Stimulated activated CD8-positive, alpha-beta memory T cell treated with anti-CD3 and anti-CD28 coated beads, Interleukin-15, amount 100 ng/mL, for 1 hour (primary cell): Measurements from ENCODE around the gene PDE9A.
A peak's percentile ranks its signal among the peaks of the same experiment; 100 is the strongest.
"Not testable (repeated sequence)": the region's sequence is repeated elsewhere in the genome, so short reads cannot be mapped to it uniquely, and the experiment has no call there.

Experiments used
- DNase-seq: peaks from one replicate; pipeline ENCODE4 v3.0.0-alpha.2; 2020; ENCODE audit warnings: low read depth

Gene PDE9A

DNA sequence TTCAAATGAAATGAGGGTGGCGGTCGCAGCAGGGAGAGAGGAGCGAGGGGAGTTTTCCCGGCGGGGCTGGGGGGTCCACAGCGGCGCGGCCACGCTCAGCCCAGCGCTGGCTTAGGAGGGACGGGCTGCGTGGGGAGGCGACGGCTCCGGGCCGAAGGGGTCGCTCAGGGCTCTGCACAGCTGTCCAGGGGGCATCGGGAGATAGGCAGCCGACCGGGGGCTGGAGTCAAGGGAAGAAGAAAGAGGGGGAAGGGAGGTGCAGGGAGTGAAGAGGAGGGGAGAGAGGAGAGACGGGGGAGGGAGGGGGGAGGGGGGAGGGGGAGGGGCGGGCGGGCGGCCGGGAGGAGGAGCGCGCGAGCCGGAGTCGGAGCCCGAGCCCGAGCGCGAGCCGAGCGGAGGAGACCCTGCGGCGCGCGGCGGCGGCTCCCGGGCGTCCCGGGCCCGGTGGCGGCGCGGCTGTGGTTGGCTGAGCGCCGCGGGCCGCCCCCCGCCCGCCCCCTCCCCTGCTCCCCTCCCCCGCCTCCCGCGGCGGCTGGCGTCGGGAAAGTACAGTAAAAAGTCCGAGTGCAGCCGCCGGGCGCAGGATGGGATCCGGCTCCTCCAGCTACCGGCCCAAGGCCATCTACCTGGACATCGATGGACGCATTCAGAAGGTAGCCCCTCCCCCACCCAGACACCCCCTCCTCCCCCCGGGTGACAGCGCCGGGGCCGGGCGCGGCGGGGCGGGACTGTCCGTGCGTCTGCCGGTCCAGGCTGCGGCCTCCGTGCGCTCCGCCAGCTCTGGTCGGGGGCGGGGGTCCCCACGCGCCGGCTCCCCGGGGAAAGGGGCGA lies at the start of gene PDE9A:
TSS of gene PDE9A (plus strand) at position 391 of the 831 bp plus-strand sequence. CDS start at position 585, 194 bp downstream.
- no peak for DNase-seq

DNA sequence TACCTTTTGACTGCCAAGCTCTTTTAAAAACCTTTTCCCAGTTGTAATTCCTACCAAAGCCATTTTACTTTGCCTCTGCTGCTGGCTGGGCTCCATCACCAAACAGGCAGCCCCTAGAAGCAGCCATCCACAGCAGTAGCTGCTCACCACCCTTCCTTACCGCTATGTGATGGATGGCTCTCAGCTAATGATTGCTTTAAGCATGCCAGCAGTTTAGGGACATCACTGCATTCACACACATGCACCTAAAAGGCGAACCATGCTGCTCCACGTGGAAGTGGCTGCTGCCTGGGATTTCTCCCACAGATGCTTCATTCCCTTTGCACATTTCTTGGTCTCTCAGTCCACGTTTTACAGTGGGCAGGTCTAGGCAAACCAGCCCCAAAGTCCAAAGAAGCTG lies 46.3 kb upstream of the PDE9A start:
- DNase-seq, result no peak

DNA sequence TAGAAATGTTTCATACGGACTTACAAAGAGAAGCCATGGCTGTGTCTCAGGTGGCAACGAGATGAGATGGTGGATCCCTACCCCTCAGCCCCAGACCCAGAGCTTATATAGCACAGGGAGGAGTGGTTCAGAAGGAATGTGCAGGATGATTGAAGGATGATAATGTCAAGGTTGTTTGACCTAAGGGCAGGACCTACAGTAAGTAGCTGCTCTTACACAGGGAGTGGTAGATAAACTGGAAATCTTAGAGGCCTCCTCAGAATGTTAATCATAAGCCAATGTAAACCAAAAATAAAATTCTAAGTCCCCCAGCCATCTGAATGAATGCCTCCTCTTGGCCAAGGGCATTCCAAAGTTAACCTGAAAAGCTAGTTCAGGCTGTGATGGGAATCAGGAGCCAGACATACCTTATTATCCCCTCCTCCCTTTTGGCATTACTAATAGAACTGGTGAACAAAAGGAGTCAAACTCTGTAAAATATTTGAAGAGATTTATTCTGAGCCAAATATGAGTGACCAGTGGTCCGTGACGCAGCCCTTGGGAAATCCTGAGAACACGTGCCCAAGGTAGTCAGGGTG lies 45.8 kb upstream of the PDE9A start:
- DNase-seq, result no peak

DNA sequence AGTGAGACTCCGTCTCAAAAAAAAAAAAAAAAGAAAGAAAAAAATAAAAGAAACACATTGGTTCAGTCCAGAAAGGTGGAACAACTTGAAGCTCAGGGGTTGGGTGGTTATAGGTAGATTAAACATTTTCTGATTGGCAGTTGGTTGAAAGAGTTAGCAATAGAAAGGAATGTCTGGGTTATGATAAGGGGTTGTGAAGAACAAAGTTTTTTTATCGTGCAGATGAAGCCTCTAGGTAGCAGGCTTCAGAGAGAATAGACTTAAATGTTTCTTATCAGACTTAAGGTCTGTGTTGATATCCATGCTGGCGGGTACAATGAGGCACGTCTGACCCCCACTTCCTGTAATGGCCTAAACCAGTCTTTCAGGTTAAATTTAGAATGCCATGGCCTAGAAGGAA lies 45.0 kb upstream of the PDE9A start:
- DNase-seq, result no peak

DNA sequence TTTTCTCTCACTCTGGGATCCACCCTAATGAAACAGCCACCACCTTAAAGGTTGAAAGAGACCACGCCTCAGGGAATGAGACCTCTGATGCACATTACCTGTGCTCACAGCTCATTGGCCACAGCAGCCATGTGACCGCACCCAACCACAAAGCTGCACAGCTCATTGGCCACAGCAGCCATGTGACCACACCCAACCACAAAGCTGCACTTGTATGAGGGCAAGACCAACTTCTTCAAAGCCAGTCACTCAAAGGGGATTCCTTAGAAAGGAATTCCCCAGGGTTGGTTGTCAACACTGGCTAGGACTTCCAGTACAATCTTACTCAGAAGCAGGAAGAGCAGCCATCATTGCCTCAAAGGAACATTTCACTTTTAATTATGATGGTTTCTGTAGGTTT lies 43.6 kb upstream of the PDE9A start:
- DNase-seq, result no peak

DNA sequence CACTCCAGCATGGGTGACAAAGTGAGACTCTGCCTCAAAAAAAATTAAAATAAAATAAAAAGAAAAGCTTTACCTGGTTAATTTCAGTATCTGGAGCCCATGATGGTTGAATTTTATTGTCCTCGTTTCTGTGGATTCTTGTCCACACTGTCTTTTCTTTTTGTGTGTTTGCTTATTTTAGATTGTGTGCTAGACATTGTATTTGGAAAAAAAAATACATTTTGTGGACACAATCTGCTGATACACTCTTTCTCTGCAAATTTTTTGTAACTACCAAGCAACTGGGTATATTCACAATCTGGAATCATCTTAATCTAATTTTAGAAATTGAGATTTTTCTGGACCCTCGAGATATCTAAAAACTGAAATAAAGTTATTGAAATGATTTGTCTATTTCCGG lies 41.6 kb upstream of the PDE9A start:
- no peak for DNase-seq

DNA sequence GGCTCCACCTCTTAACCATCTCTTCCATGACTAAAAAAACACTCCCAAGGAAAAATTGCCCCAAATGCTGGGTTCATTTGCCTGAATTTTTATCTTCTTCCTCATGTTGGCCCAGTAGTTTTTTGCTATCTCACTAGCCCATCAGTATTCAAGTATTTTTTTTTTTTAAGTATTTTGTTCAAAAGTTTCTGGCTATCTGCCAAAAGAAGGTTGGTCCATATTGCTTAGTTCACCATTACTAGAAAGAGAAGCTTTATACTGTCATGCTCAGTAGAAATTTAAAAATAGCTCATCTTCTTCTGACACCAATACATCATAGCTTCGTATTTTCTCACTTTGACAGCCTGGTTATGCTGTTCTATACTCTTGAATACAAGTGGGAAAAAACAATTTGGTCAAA lies 41.0 kb upstream of the PDE9A start:
- no peak for DNase-seq

DNA sequence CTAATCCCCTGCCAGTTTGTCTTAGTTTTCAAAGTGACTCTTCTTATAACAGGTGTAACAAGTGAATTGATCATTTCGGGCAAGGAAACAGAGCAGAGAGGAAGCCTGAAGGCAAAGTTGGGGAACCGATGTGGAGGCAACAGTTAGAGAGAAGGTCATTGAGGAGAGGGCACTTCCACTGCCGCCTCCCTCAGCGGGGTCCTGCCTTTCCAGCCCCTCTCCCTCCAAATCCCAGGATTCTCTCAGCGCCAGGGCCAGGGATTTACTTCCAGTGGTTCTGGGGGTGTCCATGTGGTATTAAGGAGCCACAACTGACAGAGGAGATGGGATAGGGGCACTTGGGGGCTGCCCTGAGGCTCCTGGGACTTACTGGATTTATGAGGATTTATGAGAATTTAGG lies 39.7 kb upstream of the PDE9A start:
- no peak for DNase-seq

DNA sequence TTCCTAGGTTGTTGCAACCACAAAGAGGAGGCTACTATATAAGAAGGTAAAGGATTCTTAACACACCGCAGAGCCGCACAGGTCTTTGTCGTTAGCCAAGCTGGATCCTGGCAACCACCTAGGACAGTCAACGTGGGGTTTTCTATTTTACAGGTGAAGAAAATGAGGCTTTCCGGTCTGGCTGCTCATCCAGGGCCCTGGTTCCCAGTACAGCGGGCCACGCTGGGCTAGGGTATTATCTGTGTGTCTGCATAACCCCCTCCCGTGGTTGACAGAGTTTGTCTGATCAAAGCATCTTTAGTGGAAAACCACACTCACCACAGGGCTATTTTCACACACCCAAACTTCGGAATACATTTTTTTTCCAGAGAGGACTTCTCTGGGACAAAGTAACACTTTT lies 39.0 kb upstream of the PDE9A start:
- DNase-seq, result no peak

DNA sequence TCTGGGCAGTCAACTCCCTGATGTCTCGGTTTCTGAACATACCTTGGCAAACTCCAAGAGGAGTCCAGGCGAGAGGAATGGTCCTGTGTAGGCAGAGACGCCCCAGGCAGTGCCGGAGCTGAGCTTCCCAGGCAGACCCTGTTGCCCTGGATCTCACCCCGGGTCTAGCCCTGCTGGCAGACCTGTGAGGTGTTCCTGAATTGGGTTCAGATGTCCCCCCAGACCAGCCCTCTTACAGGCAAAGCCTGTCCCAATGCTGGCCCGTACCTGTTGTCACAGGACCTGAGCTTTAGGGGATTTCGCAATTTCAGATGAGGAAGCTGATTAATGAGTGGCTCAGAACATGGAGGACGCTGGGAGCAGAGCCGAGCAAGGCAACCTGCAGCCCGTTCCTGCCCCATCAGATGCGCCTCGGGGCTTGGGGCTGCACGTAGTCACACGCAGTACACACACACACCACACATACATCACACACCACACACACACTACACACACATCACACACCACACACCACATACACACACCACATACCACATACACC lies 38.5 kb upstream of the PDE9A start:
- peak; percentile 22 for DNase-seq

DNA sequence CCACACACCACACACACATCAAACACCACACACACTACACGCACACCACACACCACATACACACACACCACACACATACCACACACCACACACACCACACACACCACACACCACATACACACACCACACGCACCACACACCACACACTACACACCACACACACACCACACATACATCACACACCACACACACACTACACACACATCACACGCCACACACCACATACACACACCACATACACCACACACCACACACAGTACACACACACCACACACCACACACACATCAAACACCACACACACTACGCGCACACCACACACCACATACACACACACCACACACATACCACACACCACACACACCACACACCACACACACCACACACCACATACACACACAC lies 38.0 kb upstream of the PDE9A start:
- not testable (repeated sequence) for DNase-seq

DNA sequence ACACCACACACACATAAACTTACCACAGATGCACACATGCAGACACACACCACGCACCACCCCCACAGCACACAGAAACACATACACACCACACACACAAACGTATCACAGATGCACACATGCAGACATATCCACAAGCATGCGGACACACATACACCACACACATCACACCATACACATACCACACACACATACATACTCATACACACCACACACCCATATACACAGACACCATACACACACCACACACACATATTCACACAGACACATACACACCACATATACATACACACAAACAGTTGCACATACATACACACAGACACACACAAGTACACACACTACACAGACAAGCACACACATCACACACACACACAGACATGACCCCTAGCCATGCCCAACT lies 37.5 kb upstream of the PDE9A start:
- no peak for DNase-seq

DNA sequence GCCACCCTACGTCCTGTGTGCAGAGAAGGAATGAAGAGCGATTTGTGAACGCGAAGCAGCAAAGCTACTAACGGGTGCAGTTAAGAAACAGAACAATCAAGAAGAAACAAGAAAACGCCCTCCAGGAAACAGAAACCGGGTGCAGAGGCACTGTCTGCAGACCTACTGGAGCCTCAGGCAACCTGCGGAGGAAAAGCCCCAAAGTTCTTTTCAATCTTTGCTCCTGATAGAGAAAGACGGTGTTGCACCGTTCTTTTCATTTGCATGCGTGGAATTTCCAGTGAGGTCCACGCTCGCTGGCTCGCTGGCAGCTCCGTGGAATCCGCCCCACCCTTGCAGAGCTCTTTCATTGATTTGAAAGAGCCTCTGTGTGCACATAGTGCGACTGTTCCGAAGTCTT lies 37.0 kb upstream of the PDE9A start:
- no peak for DNase-seq

DNA sequence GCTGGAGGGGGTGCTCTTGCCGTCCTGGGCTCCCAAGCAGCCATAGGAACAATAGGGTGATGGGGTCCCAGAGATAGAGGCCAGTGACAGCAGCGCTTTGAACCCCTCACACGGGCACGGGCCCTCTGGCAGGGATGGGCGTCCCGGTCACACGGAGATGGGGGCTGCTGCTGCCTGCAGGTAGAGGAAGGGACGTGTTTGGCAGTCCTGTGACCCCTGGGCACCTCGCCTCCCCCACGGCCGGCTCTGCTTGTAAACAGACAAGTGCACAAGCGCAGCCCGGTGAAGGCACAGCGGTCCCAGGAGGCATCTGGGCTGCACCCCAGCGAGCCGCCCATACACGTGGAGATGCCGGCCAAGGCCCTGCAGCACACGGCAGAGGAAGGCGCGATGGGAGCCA lies 36.5 kb upstream of the PDE9A start:
- no peak for DNase-seq

DNA sequence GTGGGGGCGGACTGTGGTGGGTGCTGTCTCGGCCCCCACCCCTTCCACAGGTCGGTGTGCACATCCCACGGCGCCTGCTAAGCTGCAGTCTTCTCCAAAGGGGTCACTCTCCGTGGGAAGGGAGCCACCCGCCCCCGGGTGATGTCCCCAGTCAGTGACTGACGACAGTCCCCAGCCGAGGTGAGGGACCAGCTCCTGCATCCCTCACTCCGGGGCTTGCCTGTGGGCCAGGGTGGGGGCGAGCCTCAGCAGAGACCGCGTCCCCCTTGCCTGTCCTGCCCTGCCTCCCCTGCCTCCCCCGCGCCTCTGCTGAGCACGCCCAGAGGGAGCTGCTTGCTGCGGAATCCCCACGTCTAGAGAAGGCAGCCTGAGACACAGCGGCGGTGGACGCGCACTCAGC lies 35.9 kb upstream of the PDE9A start:
- DNase-seq, result no peak

DNA sequence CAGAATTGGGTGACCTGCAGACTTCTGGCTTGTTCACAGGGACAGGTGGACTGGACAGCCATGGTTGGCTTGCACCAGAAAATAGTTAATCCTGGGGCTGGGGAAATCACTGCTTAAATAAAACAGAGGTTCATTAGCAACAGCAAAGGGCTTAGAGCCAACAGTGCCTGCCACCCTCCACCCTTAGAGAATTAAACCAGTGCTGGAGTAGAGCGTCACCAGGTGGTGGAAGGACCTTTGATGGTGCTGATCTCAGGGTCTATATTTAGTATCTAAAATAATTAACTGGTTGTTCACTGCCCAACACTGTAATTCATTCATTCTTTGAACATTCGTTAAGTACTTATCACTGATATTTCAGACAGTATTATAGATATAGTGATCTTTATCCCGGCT lies 34.7 kb upstream of the PDE9A start:
- DNase-seq, result no peak

DNA sequence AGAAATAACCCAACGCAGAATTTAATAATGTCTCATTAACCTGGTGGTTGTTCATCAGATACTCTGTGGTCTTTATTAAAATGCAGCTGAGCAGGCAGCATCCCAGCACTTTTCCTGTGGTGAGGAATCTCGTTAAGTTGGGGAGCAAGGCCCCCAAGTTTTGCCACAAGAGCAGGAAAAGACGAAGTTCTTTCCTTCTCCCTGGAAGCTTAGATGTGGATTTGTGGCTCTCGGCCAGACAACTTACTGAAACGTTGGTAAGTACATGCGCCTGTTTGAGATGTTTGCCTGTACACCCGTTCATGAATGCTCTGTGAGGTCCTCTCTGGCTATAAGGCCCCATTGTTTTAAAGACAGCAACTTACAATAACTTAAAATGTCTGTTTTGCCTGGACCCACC lies 34.3 kb upstream of the PDE9A start:
- DNase-seq, result no peak

DNA sequence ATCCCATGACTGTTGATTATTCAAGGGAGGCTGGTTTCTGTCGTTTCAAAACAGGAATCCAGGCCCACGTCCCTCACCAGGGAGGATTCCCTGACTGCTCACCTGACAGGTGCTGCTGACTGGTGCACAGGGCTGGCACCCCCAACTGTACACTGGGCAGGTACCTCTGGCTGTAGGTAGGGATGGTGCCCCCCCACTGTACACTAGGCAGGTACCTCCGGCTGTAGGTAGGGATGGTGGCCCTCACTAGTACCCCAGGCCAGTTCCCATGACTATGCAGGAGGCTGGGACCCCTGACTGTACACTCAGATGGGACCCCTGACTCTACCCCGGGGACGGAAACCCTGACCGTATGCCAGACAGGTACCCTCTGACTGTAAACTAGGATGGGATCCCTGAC lies 33.6 kb upstream of the PDE9A start:
- DNase-seq, result no peak

DNA sequence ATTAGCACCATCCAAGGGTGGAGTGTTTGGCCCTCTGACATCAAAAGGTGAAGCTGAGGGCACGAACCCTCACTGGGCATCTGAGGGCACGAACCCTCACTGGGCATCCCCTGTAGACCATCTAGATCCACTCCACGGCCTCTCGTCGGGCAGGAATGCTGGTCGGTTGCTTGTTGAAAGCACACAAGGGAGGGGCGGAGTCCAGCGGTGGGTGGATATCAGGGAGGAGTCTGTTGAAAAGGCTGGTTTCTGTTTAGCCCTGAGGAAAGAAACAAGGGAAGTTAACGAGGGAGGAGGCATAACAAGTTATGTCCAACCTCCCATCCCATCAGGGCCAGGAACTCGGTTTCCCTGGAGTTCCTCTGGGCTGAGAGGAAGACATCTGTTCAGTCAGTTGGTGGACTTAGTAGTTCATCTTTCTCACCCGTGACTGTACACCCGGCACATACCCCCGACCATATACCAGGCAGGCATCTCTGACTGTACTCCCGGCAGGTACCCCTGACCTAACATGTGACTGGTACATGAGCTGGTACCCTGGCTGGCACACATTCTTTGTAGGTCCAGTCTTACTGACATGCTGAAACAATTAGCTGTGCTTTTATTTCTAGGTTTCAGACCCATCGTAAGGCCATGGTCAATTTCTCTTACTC lies 32.1 kb upstream of the PDE9A start:
- no peak for DNase-seq

DNA sequence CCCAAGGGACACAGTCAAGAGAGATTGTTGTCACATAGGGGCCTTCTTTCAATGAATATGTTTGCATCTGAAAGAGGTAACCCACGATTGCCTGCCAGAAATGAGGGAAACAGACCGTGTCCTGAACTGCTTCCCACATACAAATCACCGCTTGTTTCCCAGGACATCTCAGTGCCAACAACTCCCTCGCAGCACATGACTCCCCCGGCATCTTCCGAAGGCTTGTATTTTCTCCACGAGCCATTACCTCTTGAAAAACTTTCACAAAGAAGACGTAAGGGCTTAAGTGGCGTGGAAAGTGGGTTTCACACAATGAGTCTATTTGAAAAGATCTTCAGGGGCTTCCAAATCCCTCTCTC lies 31.6 kb upstream of the PDE9A start:
- DNase-seq, result no peak

DNA sequence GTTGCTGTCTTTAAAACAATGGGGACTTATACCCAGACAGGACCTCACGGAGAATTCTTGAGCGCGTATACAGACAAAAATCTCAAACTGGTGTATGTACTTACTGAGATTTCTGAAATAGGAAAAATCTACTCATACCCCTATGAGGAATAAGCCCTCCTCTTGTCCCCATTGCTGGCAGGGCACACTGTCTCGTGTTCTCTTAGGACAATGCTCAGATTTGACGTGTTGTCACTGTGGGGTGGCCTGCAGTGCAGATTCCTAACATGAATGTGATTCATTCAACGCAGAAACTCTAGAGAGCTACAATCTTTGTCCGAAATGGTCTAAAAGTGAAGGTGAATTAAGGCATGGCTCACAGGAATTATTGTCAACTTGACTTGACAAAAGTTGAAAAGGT lies 31.1 kb upstream of the PDE9A start:
- no peak for DNase-seq

DNA sequence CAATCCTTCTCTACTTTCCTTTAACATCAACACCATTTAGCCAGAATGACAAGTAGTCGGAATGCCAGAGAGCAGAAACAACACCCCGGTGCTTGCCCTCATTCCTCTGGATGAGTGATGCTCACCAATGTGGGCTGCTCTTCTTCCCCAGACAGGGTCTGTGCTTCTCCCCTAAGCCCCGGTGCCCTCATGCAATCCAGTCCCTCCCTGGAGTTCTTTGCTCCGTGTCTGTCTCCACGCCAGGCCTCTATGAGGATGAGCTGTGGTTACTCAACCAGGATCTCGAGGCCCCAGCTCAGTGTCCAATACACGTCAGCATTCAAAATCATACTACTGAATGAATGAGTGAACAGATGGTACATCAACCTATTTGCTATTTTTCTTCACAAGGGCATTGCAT lies 29.7 kb upstream of the PDE9A start:
- no peak for DNase-seq

DNA sequence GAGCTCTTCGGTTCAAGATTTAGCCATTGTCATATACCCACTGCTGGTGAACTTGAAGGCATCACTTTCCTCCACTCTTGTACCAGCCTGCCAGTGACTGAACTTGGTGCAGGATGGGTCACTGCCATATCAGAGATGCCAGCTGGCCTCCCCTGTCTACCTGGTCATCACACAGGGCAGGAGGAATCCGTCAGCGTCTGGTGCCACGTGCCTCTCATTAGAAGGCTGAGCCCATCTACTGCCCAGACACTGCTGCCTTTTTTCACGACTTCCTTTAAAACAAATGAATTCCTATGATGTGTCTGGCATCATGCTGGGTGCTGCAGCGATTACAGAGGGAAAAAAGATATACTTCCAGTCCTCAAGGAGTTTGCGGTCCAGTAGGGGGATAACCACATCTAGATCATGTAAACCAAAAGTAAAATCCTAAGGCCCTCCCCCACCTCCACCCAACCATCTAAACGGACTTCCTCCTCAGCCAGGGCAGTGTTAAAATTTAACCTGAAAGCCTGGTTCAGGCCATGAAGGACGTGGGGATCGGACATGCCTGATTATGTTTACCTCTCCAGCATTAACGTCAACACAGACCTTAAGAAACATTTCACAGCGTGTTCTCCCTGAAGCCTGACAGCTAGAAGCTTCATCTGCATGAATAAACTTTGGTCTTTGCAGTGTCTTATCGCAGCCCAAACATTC lies 29.2 kb upstream of the PDE9A start:
- DNase-seq, result no peak
